Glutamatergic neuron (in vitro differentiated cells): ENCODE results near the gene PAPPA. TPM values are rescaled to one million over a fixed set of nuclear protein-coding genes. Genes with fewer than 3 reads are reported as not detected.
A peak's percentile ranks its signal among the peaks of the same experiment; 100 is the strongest.

Source experiments
- DNase-seq: peaks from one replicate; pipeline ENCODE4 v3.0.0; 2022
- H3K27ac Mint-ChIP-seq: one replicate; pipeline ENCODE4 v1.8.0; 2020; ENCODE audit warnings: mild to moderate bottlenecking, mixed read lengths, inconsistent platforms; ENCODE audit not compliant: unreplicated experiment
- H3K27me3 Mint-ChIP-seq: one replicate; pipeline ENCODE4 v1.8.0; 2020; ENCODE audit warnings: mild to moderate bottlenecking, moderate library complexity, mixed read lengths, inconsistent platforms; ENCODE audit not compliant: unreplicated experiment
- H3K36me3 Mint-ChIP-seq: one replicate; pipeline ENCODE4 v1.8.0; 2020; ENCODE audit warnings: mild to moderate bottlenecking, mixed read lengths, inconsistent platforms; ENCODE audit not compliant: unreplicated experiment
- H3K4me1 Mint-ChIP-seq: one replicate; pipeline ENCODE4 v1.8.0; 2020; ENCODE audit warnings: mild to moderate bottlenecking, low read depth, mixed read lengths, inconsistent platforms; ENCODE audit not compliant: unreplicated experiment
- H3K4me3 Mint-ChIP-seq: one replicate; pipeline ENCODE4 v1.8.0; 2020; ENCODE audit warnings: mild to moderate bottlenecking, mixed read lengths, inconsistent platforms; ENCODE audit not compliant: unreplicated experiment
- H3K9me3 Mint-ChIP-seq: one replicate; pipeline ENCODE4 v1.8.0; 2020; ENCODE audit warnings: mild to moderate bottlenecking, moderate library complexity, mixed read lengths, inconsistent platforms; ENCODE audit not compliant: unreplicated experiment
- total RNA-seq: library from RNA; stranded (reverse); fragmentation: NEBNext Ultra II Directional; extraction: Animal tissue kit (Norgen Biotek cat#: 25700); gene quantifications from one replicate; pipeline ENCODE4 v1.2.1, GENCODE V29; 2021; ENCODE audit not compliant: unreplicated experiment
- TF ChIP-seq, protein P1 (sequence below): fragments of 200-600 bp; sonication (generic); IDR thresholded peaks from one replicate; pipeline ENCODE4 v1.5.0; 2021; ENCODE audit not compliant: partially characterized antibody, unreplicated experiment

The PAPPA gene
- total RNA-seq, 1 donor from 2014 or later, result 10.5 TPM

DNA sequence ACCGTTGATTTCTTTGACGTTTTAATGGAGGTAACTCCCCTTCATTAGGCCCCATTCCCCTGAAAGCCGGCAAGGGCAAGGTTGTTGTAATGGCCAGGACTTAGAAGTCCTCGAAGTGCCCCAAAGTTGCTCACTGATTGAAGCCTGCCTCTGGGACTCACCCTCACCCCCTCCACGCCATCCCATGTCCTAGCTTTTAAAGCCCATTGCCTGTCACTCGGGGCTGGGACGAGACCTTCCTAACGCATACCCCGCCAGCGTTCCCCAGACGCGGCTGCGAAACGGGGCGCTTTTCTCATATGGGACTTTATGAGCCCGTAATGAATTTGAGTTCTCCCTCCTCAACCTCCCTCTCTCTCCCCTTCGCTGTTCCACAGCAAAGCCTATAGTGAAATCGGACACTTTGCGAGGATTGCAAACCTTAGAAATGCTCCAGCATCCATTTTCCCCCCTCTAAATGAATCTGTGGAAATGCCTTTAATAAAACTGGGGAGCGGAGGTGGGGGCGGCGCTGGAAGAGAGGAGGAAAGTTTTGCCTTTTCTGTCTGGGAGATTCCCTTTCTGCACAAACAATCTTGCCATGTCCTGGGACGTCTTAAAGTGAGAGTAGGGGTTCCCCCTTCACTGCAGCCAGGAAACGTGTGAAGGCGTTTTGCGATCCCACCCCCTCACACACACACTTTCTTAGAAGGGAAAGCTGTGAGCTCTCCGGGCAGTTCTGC lies 1.5 kb downstream of the PAPPA start:
- Mint-ChIP-seq H3K27me3 (peaks cover 17% of the 10 kb centered on the region), H3K27ac (peak overlapping the region; percentile 88), H3K9me3 (peaks cover 9% of the 10 kb centered on the region), H3K36me3 (no peaks in the 10 kb centered on the region), H3K4me1 (peaks cover 19% of the 10 kb centered on the region), H3K4me3 (peak overlapping the region; percentile 91)
- TF ChIP-seq, protein P1, sequence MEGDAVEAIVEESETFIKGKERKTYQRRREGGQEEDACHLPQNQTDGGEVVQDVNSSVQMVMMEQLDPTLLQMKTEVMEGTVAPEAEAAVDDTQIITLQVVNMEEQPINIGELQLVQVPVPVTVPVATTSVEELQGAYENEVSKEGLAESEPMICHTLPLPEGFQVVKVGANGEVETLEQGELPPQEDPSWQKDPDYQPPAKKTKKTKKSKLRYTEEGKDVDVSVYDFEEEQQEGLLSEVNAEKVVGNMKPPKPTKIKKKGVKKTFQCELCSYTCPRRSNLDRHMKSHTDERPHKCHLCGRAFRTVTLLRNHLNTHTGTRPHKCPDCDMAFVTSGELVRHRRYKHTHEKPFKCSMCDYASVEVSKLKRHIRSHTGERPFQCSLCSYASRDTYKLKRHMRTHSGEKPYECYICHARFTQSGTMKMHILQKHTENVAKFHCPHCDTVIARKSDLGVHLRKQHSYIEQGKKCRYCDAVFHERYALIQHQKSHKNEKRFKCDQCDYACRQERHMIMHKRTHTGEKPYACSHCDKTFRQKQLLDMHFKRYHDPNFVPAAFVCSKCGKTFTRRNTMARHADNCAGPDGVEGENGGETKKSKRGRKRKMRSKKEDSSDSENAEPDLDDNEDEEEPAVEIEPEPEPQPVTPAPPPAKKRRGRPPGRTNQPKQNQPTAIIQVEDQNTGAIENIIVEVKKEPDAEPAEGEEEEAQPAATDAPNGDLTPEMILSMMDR, result no peak
- DNase-seq, result no peak

DNA sequence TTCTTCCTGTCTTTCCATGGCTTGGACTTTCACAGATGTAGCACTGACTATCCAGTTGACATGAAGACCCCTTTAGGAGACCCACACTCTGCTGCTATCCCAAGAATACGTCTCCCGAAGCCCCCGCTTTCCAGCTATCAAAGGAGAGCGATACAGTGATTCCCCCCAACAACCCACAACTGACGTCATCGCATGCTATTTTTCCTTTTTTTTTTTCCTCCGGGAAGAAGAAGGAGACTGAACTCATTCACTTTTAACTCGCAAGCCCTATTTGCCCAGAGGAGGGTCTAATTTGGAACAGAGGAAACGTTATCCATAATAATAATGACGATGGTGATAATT lies 2.1 kb downstream of the PAPPA start:
- H3K9me3 Mint-ChIP-seq, result peaks cover 9% of the 10 kb centered on the region
- peaks cover 17% of the 10 kb centered on the region for H3K27me3 Mint-ChIP-seq
- peak overlapping the region; percentile 88 for H3K27ac Mint-ChIP-seq
- TF ChIP-seq, protein P1, result no peak
- H3K36me3 Mint-ChIP-seq, result no peaks in the 10 kb centered on the region
- no peak for DNase-seq
- H3K4me1 Mint-ChIP-seq, result peaks cover 19% of the 10 kb centered on the region
- peak overlapping the region; percentile 91 for H3K4me3 Mint-ChIP-seq

DNA sequence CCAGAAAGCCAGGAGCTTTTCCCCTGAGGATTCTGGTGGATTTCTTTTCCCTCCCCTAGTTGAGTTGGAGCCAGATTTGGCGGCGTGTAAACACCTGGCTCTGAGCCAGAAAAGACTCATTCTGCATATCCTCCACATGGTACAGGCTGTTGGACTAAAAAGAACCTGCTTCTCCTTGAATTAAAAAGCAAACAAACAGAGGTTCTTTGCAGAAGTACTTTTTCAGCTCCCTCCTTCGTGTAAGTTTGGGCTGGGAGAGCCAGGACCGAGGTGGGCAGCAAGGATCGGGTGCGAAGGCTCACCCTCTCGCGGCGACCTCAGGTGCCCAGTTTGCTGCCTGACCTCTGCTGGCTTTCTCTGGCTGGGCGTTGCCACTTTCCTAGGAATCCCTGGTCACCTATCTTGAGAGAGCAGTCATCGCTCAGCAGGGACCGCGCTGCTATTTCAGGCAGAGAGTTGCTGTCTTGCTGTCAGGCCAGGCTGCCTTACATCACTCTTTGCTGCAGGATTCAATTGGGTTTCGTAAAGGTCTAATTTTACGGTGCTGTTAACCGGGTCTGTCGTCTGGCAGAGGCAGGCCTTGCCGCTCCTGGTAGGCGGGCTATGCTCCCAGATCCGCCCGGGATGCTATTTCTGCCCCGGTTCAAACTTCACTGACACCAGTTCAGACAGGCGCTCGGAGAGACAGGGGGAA lies 3.2 kb downstream of the PAPPA start:
- H3K4me1 Mint-ChIP-seq, result peaks cover 19% of the 10 kb centered on the region
- H3K27me3 Mint-ChIP-seq, result peaks cover 17% of the 10 kb centered on the region
- H3K4me3 Mint-ChIP-seq, result peak overlapping the region; percentile 88
- TF ChIP-seq, protein P1, result no peak
- DNase-seq, result peak; percentile 52
- H3K27ac Mint-ChIP-seq, result peak overlapping the region; percentile 82
- no peaks in the 10 kb centered on the region for H3K36me3 Mint-ChIP-seq
- H3K9me3 Mint-ChIP-seq, result peaks cover 9% of the 10 kb centered on the region

DNA sequence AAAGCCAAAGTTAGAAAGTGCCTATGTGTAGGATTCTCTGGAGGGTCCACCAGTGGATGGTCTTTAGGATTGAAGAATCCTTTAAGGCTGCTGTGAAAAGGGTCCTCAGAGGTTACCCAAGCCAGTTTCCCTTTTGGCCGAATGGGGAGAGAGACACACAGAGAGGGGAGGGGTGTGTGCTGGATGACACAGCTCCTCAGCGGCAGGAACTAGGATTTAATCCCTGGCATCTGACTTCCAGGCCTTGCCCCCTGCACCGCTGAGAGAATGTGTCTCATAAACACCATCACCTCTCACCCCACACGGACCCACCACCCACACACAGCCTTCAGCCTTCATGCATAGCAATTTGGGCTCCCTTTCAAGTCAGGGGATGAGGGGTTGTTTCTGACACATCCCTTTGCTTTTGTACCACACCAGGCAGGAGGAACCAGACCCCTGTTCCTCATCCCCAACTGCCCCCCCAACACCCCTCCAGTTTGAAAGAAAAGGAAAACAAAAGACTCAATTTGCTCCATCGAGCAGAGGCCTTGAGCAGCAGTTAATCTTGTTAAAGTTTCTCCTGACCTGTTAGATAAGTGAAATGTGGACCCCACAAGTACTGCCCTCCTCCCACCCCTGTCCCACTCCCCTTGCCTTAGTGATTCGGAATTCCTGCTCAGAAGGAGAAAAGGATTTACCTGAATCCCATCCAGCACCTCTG lies 4.0 kb downstream of the PAPPA start:
- no peaks in the 10 kb centered on the region for H3K36me3 Mint-ChIP-seq
- TF ChIP-seq, protein P1, result no peak
- H3K4me3 Mint-ChIP-seq, result peak overlapping the region; percentile 34
- H3K27me3 Mint-ChIP-seq, result peaks cover 17% of the 10 kb centered on the region
- H3K4me1 Mint-ChIP-seq, result peaks cover 18% of the 10 kb centered on the region
- DNase-seq, result no peak
- peaks cover 9% of the 10 kb centered on the region for H3K9me3 Mint-ChIP-seq
- no peak overlapping the region for H3K27ac Mint-ChIP-seq
